Adrenal gland (tissue), 12 donors: ENCODE data around the gene DSTYK. TPM values are rescaled to one million over a fixed set of nuclear protein-coding genes. Genes with fewer than 3 reads are reported as not detected.

ENCODE experiments used
- DNase-seq, 7 donors: peaks; one replicate each; pipeline ENCODE4 v3.0.0-alpha.2; 2019 to 2020
- H3K27ac ChIP-seq, 5 donors: fragments of 200-600 bp; sonication (generic) in 4 of 5; 1 replicate in 3 of 5; 2 replicates in 2 of 5; pipeline versions ENCODE4 v1.5.1 to v1.8.0; 2016 to 2020; ENCODE audit warnings: mild to moderate bottlenecking in 1 of 5
- H3K27me3 ChIP-seq: fragments of 200-600 bp; 2 replicates; pipeline ENCODE4 v1.8.0; 2021
- H3K36me3 ChIP-seq, 2 donors: fragments of 200-600 bp; replicated peaks in 1 of 2; 1 replicate in 1 of 2; 2 replicates in 1 of 2; pipeline versions ENCODE4 v1.5.1 to v1.8.0; 2018 to 2022
- H3K4me1 ChIP-seq, 2 donors: fragments of 200-600 bp; replicated peaks in 1 of 2; 1 replicate in 1 of 2; 2 replicates in 1 of 2; pipeline versions ENCODE4 v1.5.1 to v1.8.0; 2018 to 2021
- H3K4me3 ChIP-seq, 4 donors: fragments of 200-600 bp; sonication (generic) in 3 of 4; one replicate each; pipeline ENCODE4 v1.5.1; 2016 to 2018
- H3K9me3 ChIP-seq, 3 donors: fragments of 200-600 bp; sonication (generic) in 1 of 3; replicated peaks in 1 of 3; 1 replicate in 2 of 3; 2 replicates in 1 of 3; pipeline versions ENCODE4 v1.5.1 to v1.8.0; 2016 to 2021
- POLR2A ChIP-seq, 2 donors: fragments of 450-650 bp; IDR thresholded peaks; one replicate each; pipeline ENCODE4 v1.6.1; 2017; ENCODE audit warnings: antibody characterized with exemption in 2 of 2, mild to moderate bottlenecking in 2 of 2, moderate library complexity in 1 of 2
- WGBS, 4 donors: extraction: QIAGEN DNeasy Blood & Tissue Kit in 2 of 4; methylation state at CpG; one replicate each; pipeline versions ENCODE4 v1.1.5 to v1.1.7; 2013 to 2017; 5-methylcytosine and 5-hydroxymethylcytosine counted together
- intact Hi-C, 2 donors: fragments of 100-400 bp; cut with DNase I; formaldehyde crosslinking; loops; one replicate each; pipeline versions ENCODE4 v1.14.1 to v1.15.0; 2022 to 2023
- polyA plus RNA-seq, 3 donors: library from polyadenylated mRNA; stranded (reverse); fragments of 200-250 nt in 2 of 3; fragments of 350-450 nt in 1 of 3; fragmentation: Illumina TruSeq in 1 of 3; extraction: RNeasy Lipid Tissue Mini Kit (QIAGEN cat#74804) in 1 of 3; gene quantifications; one replicate each; pipeline ENCODE4 v1.2.3, GENCODE V29; 2013 to 2014
- total RNA-seq, 9 donors: library from RNA; depleted of rRNA in 4 of 9; stranded (reverse); fragments of >200 nt in 4 of 9; fragments of 120-200 nt in 1 of 9; fragmentation: NEBNext Ultra II Directional in 1 of 9; extraction: Animal tissue kit (Norgen Biotek cat#: 25700) in 1 of 9; gene quantifications; one replicate each; pipeline versions ENCODE4 v1.1.0 to v1.2.4, GENCODE V29; 2013 to 2023
- TF ChIP-seq, protein P1 (sequence below), 6 experiments: fragments of 450-650 bp in 4 of 6; fragments of 200-600 bp in 2 of 6; sonication (generic) in 1 of 6; IDR thresholded peaks; 1 replicate in 5 of 6; 2 replicates in 1 of 6; pipeline versions ENCODE4 v1.5.1 to v1.8.0; 2016 to 2021; ENCODE audit warnings: antibody characterized with exemption in 6 of 6, mild to moderate bottlenecking in 2 of 6, moderate library complexity in 1 of 6
- donor health status: healthy with polysubstance abuse.
- donor health status: Bipolar disorder and iron deficiency.
- donor health status: DM: yes; HTN: yes; CAD: no.
- donor health status: DM: no; HTN: no; CAD: no.
- donor health status: DM: no; HTN: no; CAD: no.
- donor health status: DM: yes; HTN: yes; CAD: no.

Gene DSTYK
- total and polyA plus RNA-seq, 12 donors = 4.4 to 22.9 (median 16.1) TPM

DNA sequence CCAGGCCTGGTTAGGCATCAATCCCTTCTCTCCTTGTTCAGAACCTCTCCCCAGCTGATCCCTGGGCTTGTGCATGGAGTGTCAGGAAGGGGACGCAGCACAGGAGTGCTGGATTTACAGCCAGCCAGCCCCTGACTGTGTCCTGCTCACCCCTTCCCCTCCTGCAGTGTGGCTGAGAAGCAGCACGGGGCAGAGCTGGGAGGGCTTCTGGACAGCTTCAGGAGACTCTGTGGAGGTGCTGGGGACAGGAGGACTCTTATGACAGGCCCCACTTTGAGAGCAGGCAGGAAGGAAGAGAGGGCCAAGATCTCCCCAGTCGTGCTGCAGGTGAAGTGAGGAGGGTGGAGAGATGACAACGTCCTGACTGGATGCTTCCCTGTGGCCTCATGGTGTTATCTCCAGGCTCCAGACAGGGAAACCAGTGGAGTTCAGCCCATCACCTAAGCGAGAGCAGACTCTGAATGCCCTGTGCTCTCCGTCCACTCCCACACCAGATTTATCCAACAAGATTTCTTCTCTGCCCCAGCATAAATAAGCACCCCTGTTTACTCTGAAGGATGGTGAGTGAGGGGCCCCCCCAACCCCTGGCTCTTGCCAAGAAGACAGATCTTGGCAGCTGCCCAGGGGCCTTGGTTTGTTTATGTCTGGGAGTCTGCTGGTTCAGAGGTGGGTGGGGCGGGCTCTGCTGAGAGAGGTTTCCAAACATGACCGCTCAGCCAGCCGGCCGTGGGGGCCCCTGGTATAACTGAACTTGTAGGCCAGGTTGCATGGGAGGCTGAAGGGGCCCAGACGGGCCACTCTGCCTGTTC is 37.5 kb upstream of the DSTYK start:
- Histone ChIP-seq H3K9me3 (no peaks in the 10 kb centered on the region), H3K4me1 (peaks cover 17 to 21% of the 10 kb centered on the region in 2 donors), H3K36me3 (no peaks in the 10 kb centered on the region), H3K27ac (peak overlapping the region; percentile 43 to 88 (median 71)), H3K27me3 (no peaks in the 10 kb centered on the region), H3K4me3 (no peak overlapping the region)
- TF ChIP-seq, protein P1, sequence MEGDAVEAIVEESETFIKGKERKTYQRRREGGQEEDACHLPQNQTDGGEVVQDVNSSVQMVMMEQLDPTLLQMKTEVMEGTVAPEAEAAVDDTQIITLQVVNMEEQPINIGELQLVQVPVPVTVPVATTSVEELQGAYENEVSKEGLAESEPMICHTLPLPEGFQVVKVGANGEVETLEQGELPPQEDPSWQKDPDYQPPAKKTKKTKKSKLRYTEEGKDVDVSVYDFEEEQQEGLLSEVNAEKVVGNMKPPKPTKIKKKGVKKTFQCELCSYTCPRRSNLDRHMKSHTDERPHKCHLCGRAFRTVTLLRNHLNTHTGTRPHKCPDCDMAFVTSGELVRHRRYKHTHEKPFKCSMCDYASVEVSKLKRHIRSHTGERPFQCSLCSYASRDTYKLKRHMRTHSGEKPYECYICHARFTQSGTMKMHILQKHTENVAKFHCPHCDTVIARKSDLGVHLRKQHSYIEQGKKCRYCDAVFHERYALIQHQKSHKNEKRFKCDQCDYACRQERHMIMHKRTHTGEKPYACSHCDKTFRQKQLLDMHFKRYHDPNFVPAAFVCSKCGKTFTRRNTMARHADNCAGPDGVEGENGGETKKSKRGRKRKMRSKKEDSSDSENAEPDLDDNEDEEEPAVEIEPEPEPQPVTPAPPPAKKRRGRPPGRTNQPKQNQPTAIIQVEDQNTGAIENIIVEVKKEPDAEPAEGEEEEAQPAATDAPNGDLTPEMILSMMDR (IDR thresholded peaks at IDR 0.05) = no peak
- peak in 1 of 2 donors; percentile 8 for TF ChIP-seq POLR2A (IDR thresholded peaks at IDR 0.05)
- peak; percentile 81 to 94 (median 89) for DNase-seq
- intact Hi-C loops = loop anchor here in 1 of 2 donors (10.0 kb wide), 1 partner anchor 114 kb away; no protein-coding TSS in a partner anchor
- 27 to 36% (median 32%) methylated on average over 6 to 11 of the region's 11 CpGs for WGBS, 4 donors

DNA sequence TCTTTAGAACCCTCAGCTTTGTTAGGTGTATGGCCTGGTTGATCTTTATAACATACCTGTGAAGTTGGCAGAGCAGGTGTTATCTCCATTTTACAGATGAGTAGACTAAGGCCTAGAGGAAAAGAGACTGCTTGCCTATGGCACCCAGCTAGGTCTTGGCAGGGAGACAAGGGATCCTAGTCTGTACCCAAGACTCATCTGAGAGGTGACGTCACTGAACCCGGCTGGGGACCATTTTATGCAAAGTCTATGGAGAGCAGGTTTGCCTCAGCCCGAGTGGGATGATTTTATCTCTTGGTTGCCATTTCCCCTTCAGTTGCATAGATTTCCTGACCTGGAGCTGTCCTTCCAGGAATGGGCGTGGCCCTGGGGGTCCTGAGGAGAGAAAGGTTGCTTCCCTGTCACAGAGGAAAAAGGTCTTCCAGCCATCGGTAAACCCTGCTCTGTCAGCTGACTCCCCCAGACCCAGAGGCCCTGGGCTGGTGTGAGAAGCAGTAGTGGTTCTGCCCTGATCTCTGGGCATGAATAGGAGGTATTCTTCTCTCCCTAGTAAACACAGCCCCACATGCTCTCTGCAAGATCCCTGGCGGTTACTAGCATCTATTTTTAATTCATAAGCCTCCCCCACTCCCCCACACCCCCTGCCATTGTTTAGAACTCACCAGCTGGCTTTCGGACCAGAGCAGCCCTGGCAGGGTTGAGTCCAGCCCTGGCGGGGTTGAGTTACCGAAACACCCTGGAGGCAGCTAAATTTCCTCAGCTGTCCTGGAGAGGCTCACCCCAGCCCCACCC is 35.8 kb upstream of the DSTYK start:
- TF ChIP-seq, protein P1 (IDR thresholded peaks at IDR 0.05) = no peak
- no peak for TF ChIP-seq POLR2A (IDR thresholded peaks at IDR 0.05)
- Histone ChIP-seq H3K4me1 (peaks cover 17 to 21% of the 10 kb centered on the region in 2 donors), H3K27me3 (no peaks in the 10 kb centered on the region), H3K27ac (peak overlapping the region in 1 of 5 donors; percentile 21), H3K4me3 (no peak overlapping the region), H3K9me3 (no peaks in the 10 kb centered on the region), H3K36me3 (no peaks in the 10 kb centered on the region)
- intact Hi-C loops = loop anchor here in 1 of 2 donors (10.0 kb wide), 1 partner anchor 113 kb away; no protein-coding TSS in a partner anchor
- no peak for DNase-seq
- 68 to 89% (median 70%) methylated on average over 7 to 9 of the region's 9 CpGs for WGBS, 4 donors

DNA sequence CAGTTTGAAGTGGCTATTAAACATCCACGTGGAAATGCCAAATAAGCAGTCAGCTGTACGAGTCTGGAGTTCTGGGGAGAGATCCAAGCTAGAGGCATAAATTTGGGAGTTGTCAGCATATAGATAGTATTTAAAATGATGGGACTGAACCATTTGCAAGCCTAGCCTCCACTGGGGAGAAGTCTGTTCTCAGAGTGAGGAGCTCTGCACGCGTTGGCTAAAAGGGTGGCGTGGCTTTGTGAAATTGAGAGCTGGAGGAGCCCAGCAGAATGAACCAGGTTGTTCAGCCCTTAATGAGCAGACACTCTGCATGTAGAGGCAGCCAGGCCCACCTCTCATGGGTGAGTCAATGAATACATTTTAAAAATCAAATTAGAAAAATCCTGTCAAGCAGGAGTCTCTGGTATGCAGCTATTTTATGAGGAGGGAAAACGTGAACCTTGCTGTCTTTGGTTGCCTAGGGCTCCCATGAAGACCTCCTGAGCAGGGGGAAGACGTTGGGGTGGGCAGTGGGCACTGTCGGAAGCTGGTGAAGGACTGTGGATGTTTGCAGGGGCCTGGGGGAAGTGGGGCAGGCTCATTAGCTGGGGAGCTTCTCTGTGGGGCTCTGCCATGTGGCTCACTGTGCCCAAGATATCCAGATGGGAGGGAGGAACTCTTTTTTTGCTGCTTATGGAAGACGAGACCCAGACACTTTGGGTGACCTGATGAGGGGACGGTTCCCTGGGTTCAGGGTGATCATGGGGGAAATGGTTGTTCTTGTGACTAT is 35.0 kb upstream of the DSTYK start:
- H3K27ac ChIP-seq = no peak overlapping the region
- intact Hi-C loops = loop anchor here in 1 of 2 donors (10.0 kb wide), 1 partner anchor 112 kb away; no protein-coding TSS in a partner anchor
- H3K27me3 ChIP-seq = no peaks in the 10 kb centered on the region
- no peak for TF ChIP-seq POLR2A (IDR thresholded peaks at IDR 0.05)
- TF ChIP-seq, protein P1 (IDR thresholded peaks at IDR 0.05) = no peak
- WGBS, 4 donors = 88 to 90% (median 90%) methylated on average over 10 of the region's 10 CpGs
- H3K4me3 ChIP-seq = no peak overlapping the region
- H3K9me3 ChIP-seq = no peaks in the 10 kb centered on the region
- no peaks in the 10 kb centered on the region for H3K36me3 ChIP-seq
- peaks cover 17 to 21% of the 10 kb centered on the region in 2 donors for H3K4me1 ChIP-seq
- no peak for DNase-seq
